OCI-M1 (cell line): Measurements from ENCODE around the gene UBL7.

Source experiments
- DNase-seq: peaks from one replicate; lab custom pipeline; 2025; lab: John Stamatoyannopoulos, UW

UBL7 gene

DNA sequence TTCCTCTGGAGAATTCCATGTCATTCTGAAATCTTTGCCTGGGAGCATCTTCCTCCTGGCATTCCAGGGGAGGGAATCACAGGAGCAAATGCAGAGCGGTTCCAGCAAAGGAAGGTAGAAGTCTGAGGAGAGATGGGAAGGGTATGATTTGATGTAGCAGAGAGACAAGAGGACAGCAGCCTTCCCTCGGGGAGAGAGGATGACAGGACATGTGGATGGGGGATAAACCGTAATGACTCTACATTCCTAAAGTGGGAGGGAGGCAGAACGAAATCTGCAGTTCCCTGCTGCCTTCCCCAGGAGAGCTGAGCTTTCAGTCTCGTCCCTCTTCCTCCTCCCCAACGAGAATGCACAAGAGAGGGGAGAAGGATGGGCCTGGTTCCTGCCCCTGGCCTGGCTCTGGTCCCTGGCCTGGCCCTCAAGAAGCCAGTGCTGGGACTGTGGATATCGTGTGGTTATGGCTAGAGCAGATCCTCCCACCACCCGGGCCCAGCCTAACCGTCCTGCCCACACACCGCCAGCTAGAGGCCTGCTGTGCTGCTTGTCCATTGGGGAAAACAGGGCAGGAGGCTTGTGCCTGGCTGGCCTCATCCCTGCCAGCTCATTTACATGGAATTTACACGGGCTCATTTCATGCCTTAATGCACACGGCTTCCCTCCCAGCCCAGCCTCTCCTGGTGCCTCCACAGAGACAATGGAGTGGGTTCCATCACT is 53.8 kb downstream of the UBL7 start:
- peak; percentile 79 for DNase-seq

- no peak for DNase-seq
Observed at GRCh38 chr15:74406517-74406916, 54.4 kb downstream of the UBL7 start.

DNA sequence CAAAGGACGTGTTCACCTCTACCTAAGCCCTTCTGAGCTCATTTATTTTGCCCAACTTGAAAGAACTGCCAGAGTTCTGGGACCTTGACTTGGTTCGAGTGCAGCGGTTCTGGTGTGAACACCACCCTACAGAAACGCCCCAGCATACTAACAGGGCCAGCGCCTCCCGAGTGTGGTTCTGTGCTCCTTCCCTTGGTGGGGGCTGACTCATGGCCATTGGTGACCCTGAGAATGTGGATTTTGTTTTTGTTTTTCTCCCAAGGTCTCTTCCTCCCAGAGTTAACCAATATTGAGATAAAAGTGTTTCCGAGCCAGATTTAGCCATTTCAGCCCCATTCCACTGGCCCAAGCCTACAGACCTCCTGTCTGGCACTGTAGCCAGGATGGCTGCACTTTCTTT is 55.1 kb downstream of the UBL7 start:
- DNase-seq, result no peak

GRCh38 chr15:74403991-74404563 is 56.9 kb downstream of the UBL7 start:
- DNase-seq, result no peak

DNA sequence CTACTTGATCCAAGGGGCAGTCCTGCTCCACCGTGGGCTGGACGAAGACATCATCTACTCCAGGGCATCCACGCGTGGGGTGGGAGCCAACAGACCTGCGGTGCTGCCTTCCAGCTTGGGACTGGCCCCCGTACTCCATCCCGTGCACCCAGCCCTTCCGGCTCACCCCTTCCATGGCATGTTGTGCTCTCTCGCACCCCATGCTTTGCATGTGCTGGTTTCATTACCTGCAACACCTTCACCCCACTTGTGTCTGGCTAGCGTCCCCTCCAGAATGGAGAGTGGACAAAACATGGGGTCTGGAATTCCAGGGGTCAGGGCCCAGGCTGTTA is 57.4 kb downstream of the UBL7 start:
- no peak for DNase-seq

GRCh38 chr15:74402873-74403587 is 57.9 kb downstream of the UBL7 start:
- DNase-seq, result no peak

GRCh38 chr15:74402337-74402841 is 58.6 kb downstream of the UBL7 start:
- DNase-seq, result no peak

GRCh38 chr15:74400915-74401757 is 59.8 kb downstream of the UBL7 start:
- no peak for DNase-seq

- no peak for DNase-seq
Observed at GRCh38 chr15:74400313-74400860, 60.6 kb downstream of the UBL7 start.

GRCh38 chr15:74399511-74400312 is 61.2 kb downstream of the UBL7 start:
- DNase-seq, result no peak

- peak; percentile 26 for DNase-seq
Observed at GRCh38 chr15:74399100-74399499, 61.9 kb downstream of the UBL7 start.

- no peak for DNase-seq
Observed at GRCh38 chr15:74398183-74398582, 62.8 kb downstream of the UBL7 start.

DNA sequence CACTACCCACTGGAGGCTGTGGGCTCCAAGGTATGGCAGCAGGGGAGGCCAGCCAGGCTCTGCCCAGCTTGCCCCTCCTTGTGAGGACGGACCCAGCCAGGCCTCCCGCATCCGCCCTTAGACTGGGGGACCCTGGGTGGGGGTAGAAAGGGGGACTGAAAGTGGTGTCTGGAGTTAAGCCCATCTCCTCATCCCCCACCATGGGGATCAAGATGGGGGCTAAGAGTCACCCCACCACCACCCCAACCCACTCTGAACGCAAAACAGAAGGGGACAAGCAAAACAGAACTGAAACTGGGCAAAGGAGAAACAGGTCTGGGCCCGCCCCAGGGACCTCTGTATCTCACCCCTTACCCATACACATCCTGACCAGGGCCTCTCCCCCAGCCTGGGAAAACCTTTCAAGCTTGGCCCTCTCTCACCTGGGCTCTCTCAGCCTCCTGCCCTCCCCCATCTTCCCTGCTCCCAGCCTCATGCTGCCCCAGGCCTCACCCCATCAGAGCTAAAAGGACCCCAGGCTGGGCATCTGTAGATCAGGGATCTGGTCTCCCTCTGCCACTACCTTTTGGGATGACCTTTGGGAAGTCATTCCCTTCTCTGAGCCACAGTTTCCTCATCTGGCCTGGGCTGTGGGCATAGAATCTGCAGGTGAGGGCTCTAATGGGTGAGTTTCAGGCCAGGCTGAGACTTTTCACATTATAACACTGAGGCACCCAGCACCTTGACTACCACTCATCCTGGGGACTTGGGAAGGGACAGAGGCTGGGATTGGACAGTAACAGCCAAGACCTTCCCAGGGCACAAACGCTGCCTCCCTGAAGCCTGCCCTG is 63.5 kb downstream of the UBL7 start:
- DNase-seq, result no peak

GRCh38 chr15:74396445-74397238 is 64.3 kb downstream of the UBL7 start:
- no peak for DNase-seq

DNA sequence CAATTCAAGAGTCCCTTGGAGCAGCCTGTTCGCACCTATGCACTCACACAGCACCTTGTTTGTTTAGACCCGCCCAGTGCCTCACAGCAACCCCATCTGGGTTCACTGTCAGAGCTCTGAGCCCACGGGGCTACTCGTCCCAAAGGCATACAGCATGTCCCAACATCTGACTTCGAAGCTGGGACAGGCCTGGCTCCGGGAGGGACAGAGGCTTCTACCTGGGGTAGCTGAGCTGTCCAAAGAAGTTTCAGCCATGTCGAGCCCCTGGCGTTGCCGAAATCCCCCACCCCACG is 64.9 kb downstream of the UBL7 start:
- DNase-seq, result no peak
